PC-3 (cell line): Measurements from ENCODE around the gene SEPTIN2. TPM values are rescaled to one million over a fixed set of nuclear protein-coding genes. Genes with fewer than 3 reads are reported as not detected.

ENCODE experiments used
- ATAC-seq: fragments of 200-7000 bp; cut with Tn5 transposase; 2 replicates; pipeline ENCODE4 v1.9.1; 2020; ENCODE audit warnings: mild to moderate bottlenecking, moderate library complexity
- BruUV-seq: library from RNA; stranded (reverse); fragments of 400-500 nt; replicated peaks from 2 replicates; lab custom pipeline; 2021; lab: Mats Ljungman, UMichigan
- CTCF ChIA-PET: fragments of 300-600 bp; sonication (Branson Sonifier 250); formaldehyde crosslinking; loops from one replicate; lab custom pipeline; 2022; ENCODE audit warnings: antibody characterized with exemption; lab: Charles Lee
- POLR2A ChIA-PET: fragments of 300-600 bp; sonication (Branson Sonifier 250); formaldehyde crosslinking; loops from one replicate; lab custom pipeline; 2022; ENCODE audit warnings: antibody characterized with exemption; ENCODE audit not compliant: unreplicated experiment; lab: Charles Lee
- DNase-seq: peaks from one replicate; pipeline ENCODE4 v3.0.0-alpha.2; 2015
- H2AFZ ChIP-seq: fragments of 300-600 bp; sonication (generic); 2 replicates; pipeline ENCODE4 v1.6.0; 2016; ENCODE audit warnings: antibody characterized with exemption, low read length
- H3F3A ChIP-seq: fragments of 300-600 bp; sonication (generic); one replicate; pipeline ENCODE4 v1.6.0; 2017; ENCODE audit warnings: antibody characterized with exemption, low read length, control low read depth, mild to moderate bottlenecking; ENCODE audit not compliant: unreplicated experiment
- H3K27ac ChIP-seq: fragments of 300-600 bp; sonication (generic); 2 replicates; pipeline ENCODE4 v1.5.1; 2016; ENCODE audit warnings: mild to moderate bottlenecking, low read length
- H3K27me3 ChIP-seq: fragments of 300-600 bp; sonication (generic); 2 replicates; pipeline ENCODE4 v1.6.1; 2016; ENCODE audit warnings: low read length, mixed read lengths
- H3K36me3 ChIP-seq: fragments of 300-600 bp; sonication (generic); 2 replicates; pipeline ENCODE4 v1.6.1; 2016; ENCODE audit warnings: low read depth, mixed run types, low read length, mixed read lengths
- H3K4me1 ChIP-seq: fragments of 300-600 bp; sonication (generic); 2 replicates; pipeline ENCODE4 v1.5.1; 2016; ENCODE audit warnings: low read length; ENCODE audit not compliant: insufficient read depth
- H3K4me2 ChIP-seq: fragments of 300-600 bp; sonication (generic); 2 replicates; pipeline ENCODE4 v1.6.0; 2016; ENCODE audit warnings: low read length
- H3K4me3 ChIP-seq: fragments of 300-600 bp; sonication (generic); 2 replicates; pipeline ENCODE4 v1.5.1; 2016; ENCODE audit warnings: mild to moderate bottlenecking, low read length, mixed read lengths
- H3K79me2 ChIP-seq: fragments of 300-600 bp; sonication (generic); 2 replicates; pipeline ENCODE4 v1.6.1; 2017; ENCODE audit warnings: low read length, mixed read lengths
- H3K9ac ChIP-seq: fragments of 300-600 bp; sonication (generic); 2 replicates; pipeline ENCODE4 v1.6.0; 2016; ENCODE audit warnings: mild to moderate bottlenecking, low read length
- H3K9me2 ChIP-seq: fragments of 300-600 bp; sonication (generic); replicated peaks from 2 replicates; pipeline ENCODE4 v1.6.1; 2016; ENCODE audit warnings: mixed run types, low read length, mixed read lengths
- H3K9me3 ChIP-seq: fragments of 300-600 bp; sonication (generic); 2 replicates; pipeline ENCODE4 v1.6.1; 2016; ENCODE audit warnings: low read length, mixed read lengths
- H4K20me1 ChIP-seq: fragments of 300-600 bp; sonication (generic); 2 replicates; pipeline ENCODE4 v1.6.1; 2016; ENCODE audit warnings: low read length, mixed read lengths
- CTCF ChIP-seq: fragments of 300-600 bp; sonication (generic); conservative IDR thresholded peaks from 2 replicates; pipeline ENCODE4 v1.5.1; 2017; ENCODE audit warnings: antibody characterized with exemption, low read depth, mild to moderate bottlenecking, low read length
- EZH2 ChIP-seq: fragments of 300-600 bp; sonication (generic); IDR thresholded peaks from one replicate; pipeline ENCODE4 v1.6.1; 2017; ENCODE audit warnings: antibody characterized with exemption, mild to moderate bottlenecking, low read length; ENCODE audit not compliant: unreplicated experiment
- EZH2phosphoT487 ChIP-seq: fragments of 300-600 bp; sonication (generic); IDR thresholded peaks from 2 replicates; pipeline ENCODE4 v1.6.1; 2018; ENCODE audit warnings: mild to moderate bottlenecking, antibody characterized with exemption, low read length, borderline replicate concordance
- intact Hi-C: fragments of 100-400 bp; cut with micrococcal nuclease; formaldehyde crosslinking; loops from 2 replicates; pipeline ENCODE4 v1.9.0; 2023
- total RNA-seq: library from RNA; depleted of rRNA; stranded (reverse); fragments of >200 nt; gene quantifications from 2 replicates; pipeline ENCODE4 v1.2.3, GENCODE V29; 2014; rRNA removed

SEPTIN2 gene
- total RNA-seq, 1 experiment from 2014 or later = 185 TPM

- H3K27ac ChIP-seq = no peak overlapping the region
- no peak overlapping the region for H2AFZ ChIP-seq
- TF ChIP-seq CTCF = no peak
- TF ChIP-seq EZH2 = no peak
- no peak for TF ChIP-seq EZH2phosphoT487
- no peak for DNase-seq
- no peaks in the 10 kb centered on the region for H3K79me2 ChIP-seq
- no peak overlapping the region for H3K4me2 ChIP-seq
- no peak overlapping the region for H3K4me3 ChIP-seq
- H3K36me3 ChIP-seq = peaks cover 4% of the 10 kb centered on the region; the same call in 1 of the 2 replicates
- intact Hi-C loops = no loop called here
- no peak overlapping the region for H3K9ac ChIP-seq
- ChIA-PET POLR2A (no interaction called here), CTCF (no interaction called here)
- H3F3A ChIP-seq = no peaks in the 10 kb centered on the region
- BruUV-seq = no TSS peak
- ATAC-seq = peak; percentile 43
- no peaks in the 10 kb centered on the region for H3K4me1 ChIP-seq
- no peaks in the 10 kb centered on the region for H3K9me2 ChIP-seq
- no peaks in the 10 kb centered on the region for H3K9me3 ChIP-seq
- H3K27me3 ChIP-seq = no peaks in the 10 kb centered on the region
- no peaks in the 10 kb centered on the region for H4K20me1 ChIP-seq
Observed at GRCh38 chr2:241399941-241400922, 84.5 kb downstream of the SEPTIN2 start.

Other genes starting within 250 kb of the SEPTIN2 start
- 13.6 and 15.4 TPM in 2 replicates for gene MTERF4, start 213.6 kb upstream of the SEPTIN2 start, total RNA-seq
- 3.1 and 4.1 TPM in 2 replicates for gene PASK, start 166.5 kb upstream of the SEPTIN2 start, total RNA-seq
- 16.6 and 21.4 TPM in 2 replicates for gene PPP1R7, start 165.5 kb upstream of the SEPTIN2 start, total RNA-seq
- 2.6 and 2.9 TPM in 2 replicates for gene ANO7, start 127.2 kb upstream of the SEPTIN2 start, total RNA-seq
- 410 and 505 TPM in 2 replicates for gene HDLBP, start 253 bp upstream of the SEPTIN2 start, total RNA-seq
- 24.5 and 29.9 TPM in 2 replicates for gene FARP2, start 40.4 kb downstream of the SEPTIN2 start, total RNA-seq
- gene STK25, start 192.7 kb downstream of the SEPTIN2 start, total RNA-seq = 198 and 245 TPM in 2 replicates
- 30.2 and 39.3 TPM in 2 replicates for gene BOK, start 242.8 kb downstream of the SEPTIN2 start, total RNA-seq